Neural cell (in vitro differentiated cells): ENCODE measurements around the gene KNL1.

Experiments used
- EP300 ChIP-seq: fragments of 450-650 bp; conservative IDR thresholded peaks from 2 replicates; pipeline ENCODE4 v1.6.1; 2014; ENCODE audit warnings: antibody characterized with exemption, mild to moderate bottlenecking, moderate library complexity; ENCODE audit not compliant: poor library complexity, severe bottlenecking
- EZH2 ChIP-seq: fragments of 200-600, 300-800 bp; shearing (Covaris generic), sonication (generic); IDR thresholded peaks from 2 replicates; pipeline ENCODE4 v1.6.1; 2014; ENCODE audit warnings: antibody characterized with exemption, low read length, borderline replicate concordance, mild to moderate bottlenecking; ENCODE audit not compliant: insufficient read depth, poor library complexity, severe bottlenecking
- POLR2AphosphoS5 ChIP-seq: IDR thresholded peaks from 2 replicates; pipeline ENCODE4 v1.6.1; 2012
- RAD21 ChIP-seq: fragments of 450-650 bp; conservative IDR thresholded peaks from 2 replicates; pipeline ENCODE4 v1.6.1; 2014; ENCODE audit warnings: antibody characterized with exemption, mild to moderate bottlenecking, moderate library complexity
- REST ChIP-seq: IDR thresholded peaks from 2 replicates; pipeline ENCODE4 v1.6.1; 2012; ENCODE audit warnings: borderline replicate concordance
- SMC3 ChIP-seq: fragments of 450-650 bp; conservative IDR thresholded peaks from 2 replicates; pipeline ENCODE4 v1.6.1; 2014; ENCODE audit warnings: antibody characterized with exemption, mild to moderate bottlenecking, moderate library complexity; ENCODE audit not compliant: poor library complexity
- TAF1 ChIP-seq: IDR thresholded peaks from 2 replicates; pipeline ENCODE4 v1.6.1; 2012; ENCODE audit warnings: low read depth
- TF ChIP-seq, protein P1 (sequence below): fragments of 450-650 bp; IDR thresholded peaks from 2 replicates; pipeline ENCODE4 v1.5.1; 2014; ENCODE audit warnings: antibody characterized with exemption, mild to moderate bottlenecking, moderate library complexity; ENCODE audit not compliant: poor library complexity, severe bottlenecking

DNA sequence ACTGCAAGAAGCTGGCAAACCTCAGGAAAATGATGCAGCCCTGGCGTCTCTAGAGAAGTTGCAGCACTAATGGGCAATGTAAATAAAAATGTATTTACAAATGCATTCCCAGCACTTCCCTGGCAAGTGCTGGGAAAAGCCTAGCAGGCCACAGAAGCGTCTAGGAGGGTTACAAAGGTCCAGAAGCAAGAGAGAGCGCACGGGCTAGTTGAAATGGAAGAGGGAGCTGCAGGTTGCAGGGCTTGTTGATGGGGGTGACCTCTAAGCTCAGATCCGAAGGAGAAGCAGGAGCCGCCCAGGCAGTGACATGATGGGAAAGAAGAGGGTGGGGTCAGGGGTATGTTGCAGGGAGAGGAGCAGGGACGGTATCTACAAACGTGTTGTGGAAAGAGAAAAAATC, 2.7 kb upstream of the KNL1 start:
- TF ChIP-seq POLR2AphosphoS5 (no peak), REST (no peak), EP300 (no peak), EZH2 (no peak), TAF1 (no peak), SMC3 (no peak), RAD21 (no peak)
- TF ChIP-seq, protein P1, sequence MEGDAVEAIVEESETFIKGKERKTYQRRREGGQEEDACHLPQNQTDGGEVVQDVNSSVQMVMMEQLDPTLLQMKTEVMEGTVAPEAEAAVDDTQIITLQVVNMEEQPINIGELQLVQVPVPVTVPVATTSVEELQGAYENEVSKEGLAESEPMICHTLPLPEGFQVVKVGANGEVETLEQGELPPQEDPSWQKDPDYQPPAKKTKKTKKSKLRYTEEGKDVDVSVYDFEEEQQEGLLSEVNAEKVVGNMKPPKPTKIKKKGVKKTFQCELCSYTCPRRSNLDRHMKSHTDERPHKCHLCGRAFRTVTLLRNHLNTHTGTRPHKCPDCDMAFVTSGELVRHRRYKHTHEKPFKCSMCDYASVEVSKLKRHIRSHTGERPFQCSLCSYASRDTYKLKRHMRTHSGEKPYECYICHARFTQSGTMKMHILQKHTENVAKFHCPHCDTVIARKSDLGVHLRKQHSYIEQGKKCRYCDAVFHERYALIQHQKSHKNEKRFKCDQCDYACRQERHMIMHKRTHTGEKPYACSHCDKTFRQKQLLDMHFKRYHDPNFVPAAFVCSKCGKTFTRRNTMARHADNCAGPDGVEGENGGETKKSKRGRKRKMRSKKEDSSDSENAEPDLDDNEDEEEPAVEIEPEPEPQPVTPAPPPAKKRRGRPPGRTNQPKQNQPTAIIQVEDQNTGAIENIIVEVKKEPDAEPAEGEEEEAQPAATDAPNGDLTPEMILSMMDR: no peak
